IMR-90 (cell line): Measurements from ENCODE around the gene PZP.

Experiments used
- BHLHE40 ChIP-seq: fragments of 150-350 bp; IDR thresholded peaks from 2 replicates; pipeline ENCODE4 v1.6.1; 2016; ENCODE audit warnings: mild to moderate bottlenecking, low read depth, low read length
- CTCF ChIP-seq: conservative IDR thresholded peaks from 2 replicates; pipeline ENCODE4 v1.5.1; 2012; ENCODE audit warnings: mild to moderate bottlenecking, low read depth, low read length, improper control_type of control experiment
- ELK1 ChIP-seq: fragments of 150-350 bp; IDR thresholded peaks from 2 replicates; pipeline ENCODE4 v1.6.1; 2016; ENCODE audit warnings: low read depth, mild to moderate bottlenecking, low read length, moderate library complexity, borderline replicate concordance
- MXI1 ChIP-seq: IDR thresholded peaks from 2 replicates; pipeline ENCODE4 v1.6.1; 2012; ENCODE audit warnings: low read depth, mild to moderate bottlenecking, low read length, moderate library complexity, borderline replicate concordance
- NFE2L2 ChIP-seq: fragments of 150-350 bp; IDR thresholded peaks from 2 replicates; pipeline ENCODE4 v1.6.1; 2016; ENCODE audit warnings: low read depth, mild to moderate bottlenecking, low read length
- POLR2A ChIP-seq: IDR thresholded peaks from 2 replicates; pipeline ENCODE4 v1.6.1; 2012; ENCODE audit warnings: mild to moderate bottlenecking, low read depth, low read length
- RAD21 ChIP-seq: IDR thresholded peaks from 2 replicates; pipeline ENCODE4 v1.6.1; 2012; ENCODE audit warnings: low read length, improper control_type of control experiment
- RCOR1 ChIP-seq: IDR thresholded peaks from 2 replicates; pipeline ENCODE4 v1.6.1; 2012; ENCODE audit warnings: mild to moderate bottlenecking, low read length, improper control_type of control experiment; ENCODE audit not compliant: insufficient replicate concordance
- RFX5 ChIP-seq: IDR thresholded peaks from 2 replicates; pipeline ENCODE4 v1.8.0; 2012; ENCODE audit warnings: low read depth, mild to moderate bottlenecking, low read length, moderate library complexity
- SMC3 ChIP-seq: fragments of 150-350 bp; IDR thresholded peaks from 2 replicates; pipeline ENCODE4 v1.6.1; 2016; ENCODE audit warnings: low read depth, mild to moderate bottlenecking, antibody characterized with exemption, low read length, moderate library complexity

GRCh38 chr12:9127484-9127883 lies 80.7 kb downstream of the PZP start:
- TF ChIP-seq POLR2A (no peak), RAD21 (no peak), SMC3 (no peak), BHLHE40 (no peak), CTCF (no peak), ELK1 (no peak), RCOR1 (no peak), MXI1 (no peak), NFE2L2 (no peak), RFX5 (no peak)
